Measurements from ENCODE around the gene FOXC1.

- TF ChIP-seq CTCF (IDR thresholded peaks at IDR 0.05) (no peak), ZFX (IDR thresholded peaks at IDR 0.05; ENCODE audit: borderline replicate concordance) (no peak)
These were observed 21.7 kb upstream of the FOXC1 start for GRCh38 chr6:1587977-1588376.
